K562 (cell line): ENCODE results near the gene HBG1. TPM values are rescaled to one million over a fixed set of nuclear protein-coding genes. Genes with fewer than 3 reads are reported as not detected.

Source experiments
- CHD2 ChIP-seq: IDR thresholded peaks from 2 replicates; pipeline ENCODE4 v1.6.1; 2011; ENCODE audit warnings: low read depth, low read length
- GTF2F1 ChIP-seq: IDR thresholded peaks from 2 replicates; pipeline ENCODE4 v1.6.1; 2011; ENCODE audit warnings: low read depth, low read length, improper control_type of control experiment
- HDAC6 ChIP-seq: IDR thresholded peaks from 2 replicates; pipeline ENCODE4 v1.6.1; 2012; ENCODE audit warnings: low read depth, mild to moderate bottlenecking, control low read depth, inconsistent platforms, low read length, moderate library complexity
- NFRKB ChIP-seq: fragments of 450-650 bp; IDR thresholded peaks from 2 replicates; pipeline ENCODE4 v1.6.1; 2016; ENCODE audit warnings: low read depth
- TAF1 ChIP-seq: IDR thresholded peaks from 2 replicates; pipeline ENCODE4 v1.6.1; 2011; ENCODE audit warnings: mild to moderate bottlenecking, low read length, moderate library complexity; ENCODE audit not compliant: insufficient read depth, control insufficient read depth, severe bottlenecking; ENCODE audit errors: extremely low read depth
- TCF3 ChIP-seq: sonication (generic); formaldehyde crosslinking; IDR thresholded peaks from 2 replicates; pipeline ENCODE4 v1.4.0; 2020; ENCODE audit warnings: mild to moderate bottlenecking, missing genetic modification reagents
- YY1 ChIP-seq, 3 experiments: IDR thresholded peaks; 2 replicates each; pipeline ENCODE4 v1.6.1; 2011; ENCODE audit warnings: low read length in 2 of 3, mild to moderate bottlenecking in 2 of 3, moderate library complexity in 2 of 3, borderline replicate concordance in 1 of 3, control low read depth in 1 of 3, low read depth in 1 of 3; ENCODE audit not compliant: insufficient read depth in 3 of 3, insufficient replicate concordance in 2 of 3, control insufficient read depth in 1 of 3, insufficient read length in 1 of 3; ENCODE audit errors: extremely low read depth in 1 of 3
- ZNF217 ChIP-seq: sonication (generic); formaldehyde crosslinking; IDR thresholded peaks from 2 replicates; pipeline ENCODE4 v1.8.0; 2022; ENCODE audit warnings: mild to moderate bottlenecking, missing genetic modification reagents
- ZNF561 ChIP-seq: fragments of 450-650 bp; formaldehyde crosslinking; conservative IDR thresholded peaks from 2 replicates; pipeline ENCODE4 v1.4.0; 2020; ENCODE audit warnings: mild to moderate bottlenecking, moderate library complexity
- ZNF77 ChIP-seq: fragments of 250-450 bp; sonication (Bioruptor Pico); IDR thresholded peaks from 2 replicates; pipeline ENCODE4 v1.5.0; 2020
- polyA plus RNA-seq, 8 experiments: library from polyadenylated mRNA; depleted of rRNA in 4 of 8; stranded (reverse) in 5 of 8; unstranded in 3 of 8; fragments of >200 nt; fragmentation: Nextera tagmentation in 2 of 8; fragmentation: Illumina TruSeq in 1 of 8; extraction: Ambion mirVana in 2 of 8; extraction: Trizol in 1 of 8; gene quantifications; 2 replicates each; pipeline versions ENCODE4 v1.2.1 to v1.2.3, GENCODE V29; 2011 to 2014; ENCODE audit warnings: inconsistent platforms in 1 of 8, missing spikeins in 1 of 8
- total RNA-seq, 7 experiments: library from RNA; depleted of rRNA in 6 of 7; stranded (reverse); fragments of >200 nt in 6 of 7; fragmentation: Illumina TruSeq in 2 of 7; extraction: Trizol in 2 of 7; gene quantifications; 2 replicates each; pipeline versions ENCODE4 v1.2.1 to v1.2.3, GENCODE V29; 2011 to 2021; ENCODE audit warnings: low replicate concordance in 1 of 7
- TF ChIP-seq, protein P1 (sequence below): fragments of 250-450 bp; sonication (Bioruptor Pico); IDR thresholded peaks from 2 replicates; pipeline ENCODE4 v1.8.0; 2022; ENCODE audit warnings: inconsistent platforms, mild to moderate bottlenecking, moderate library complexity, borderline replicate concordance
- TF ChIP-seq, protein P2 (sequence below): sonication (generic); formaldehyde crosslinking; IDR thresholded peaks from 2 replicates; pipeline ENCODE4 v1.8.0; 2022; ENCODE audit warnings: mild to moderate bottlenecking, missing genetic modification reagents
- TF ChIP-seq, protein P3 (sequence below): fragments of 450-650 bp; conservative IDR thresholded peaks from 2 replicates; pipeline ENCODE4 v1.6.1; 2016; ENCODE audit warnings: missing genetic modification characterization, low read depth, mild to moderate bottlenecking, missing compliant biosample characterization, moderate library complexity
- TF ChIP-seq, protein P4 (sequence below): fragments of 450-650 bp; formaldehyde crosslinking; IDR thresholded peaks from 2 replicates; pipeline ENCODE4 v1.4.0; 2022; ENCODE audit warnings: mild to moderate bottlenecking, moderate library complexity
- TF ChIP-seq, protein P5 (sequence below), 2 experiments: IDR thresholded peaks; 2 replicates each; pipeline ENCODE4 v1.6.1; 2011; ENCODE audit warnings: borderline replicate concordance in 1 of 2, control low read depth in 1 of 2, low read depth in 1 of 2, low read length in 1 of 2, mild to moderate bottlenecking in 1 of 2, mixed read lengths in 1 of 2, moderate library complexity in 1 of 2; ENCODE audit not compliant: insufficient read depth in 1 of 2, insufficient read length in 1 of 2, poor library complexity in 1 of 2, severe bottlenecking in 1 of 2; ENCODE audit errors: extremely low read depth in 1 of 2
- TF ChIP-seq, protein P6 (sequence below): fragments of 250-450 bp; sonication (Bioruptor Pico); IDR thresholded peaks from 2 replicates; pipeline ENCODE4 v1.4.0; 2020; ENCODE audit warnings: mild to moderate bottlenecking, moderate library complexity
- TF ChIP-seq, protein P7 (sequence below): fragments of 250-450 bp; sonication (Bioruptor Pico); IDR thresholded peaks from 2 replicates; pipeline ENCODE4 v1.5.0; 2021

The HBG1 gene
- total and polyA plus RNA-seq, 9 of the 15 experiments (the other 6 are each of a cell fraction or from before 2014, with no cell fraction given): 1,066 to 16,338 (median 4,898) TPM

DNA sequence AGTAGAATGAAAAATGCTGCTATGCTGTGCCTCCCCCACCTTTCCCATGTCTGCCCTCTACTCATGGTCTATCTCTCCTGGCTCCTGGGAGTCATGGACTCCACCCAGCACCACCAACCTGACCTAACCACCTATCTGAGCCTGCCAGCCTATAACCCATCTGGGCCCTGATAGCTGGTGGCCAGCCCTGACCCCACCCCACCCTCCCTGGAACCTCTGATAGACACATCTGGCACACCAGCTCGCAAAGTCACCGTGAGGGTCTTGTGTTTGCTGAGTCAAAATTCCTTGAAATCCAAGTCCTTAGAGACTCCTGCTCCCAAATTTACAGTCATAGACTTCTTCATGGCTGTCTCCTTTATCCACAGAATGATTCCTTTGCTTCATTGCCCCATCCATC is 35.0 kb upstream of the HBG1 start (continued):
- TF ChIP-seq, protein P1, sequence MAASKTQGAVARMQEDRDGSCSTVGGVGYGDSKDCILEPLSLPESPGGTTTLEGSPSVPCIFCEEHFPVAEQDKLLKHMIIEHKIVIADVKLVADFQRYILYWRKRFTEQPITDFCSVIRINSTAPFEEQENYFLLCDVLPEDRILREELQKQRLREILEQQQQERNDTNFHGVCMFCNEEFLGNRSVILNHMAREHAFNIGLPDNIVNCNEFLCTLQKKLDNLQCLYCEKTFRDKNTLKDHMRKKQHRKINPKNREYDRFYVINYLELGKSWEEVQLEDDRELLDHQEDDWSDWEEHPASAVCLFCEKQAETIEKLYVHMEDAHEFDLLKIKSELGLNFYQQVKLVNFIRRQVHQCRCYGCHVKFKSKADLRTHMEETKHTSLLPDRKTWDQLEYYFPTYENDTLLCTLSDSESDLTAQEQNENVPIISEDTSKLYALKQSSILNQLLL (CRISPR knock-in tag): no peak
- peak; percentile 95 for TF ChIP-seq TCF3
- peak in 2 of 3 experiments; percentile 22 to 35 for TF ChIP-seq YY1 (IDR thresholded peaks at IDR 0.05; ENCODE audit: borderline replicate concordance in 1 of 3, control insufficient read depth in 1 of 3, extremely low read depth in 1 of 3, insufficient read depth in 3 of 3, insufficient read length in 1 of 3, insufficient replicate concordance in 2 of 3, low read depth in 1 of 3, low read length in 2 of 3)
- no peak for TF ChIP-seq ZNF77
- TF ChIP-seq, protein P2, sequence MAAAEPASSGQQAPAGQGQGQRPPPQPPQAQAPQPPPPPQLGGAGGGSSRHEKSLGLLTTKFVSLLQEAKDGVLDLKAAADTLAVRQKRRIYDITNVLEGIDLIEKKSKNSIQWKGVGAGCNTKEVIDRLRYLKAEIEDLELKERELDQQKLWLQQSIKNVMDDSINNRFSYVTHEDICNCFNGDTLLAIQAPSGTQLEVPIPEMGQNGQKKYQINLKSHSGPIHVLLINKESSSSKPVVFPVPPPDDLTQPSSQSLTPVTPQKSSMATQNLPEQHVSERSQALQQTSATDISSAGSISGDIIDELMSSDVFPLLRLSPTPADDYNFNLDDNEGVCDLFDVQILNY (CRISPR knock-in tag): no peak
- TF ChIP-seq ZNF561 (CRISPR knock-in tag): no peak
- no peak for TF ChIP-seq GTF2F1
- TF ChIP-seq, protein P3, sequence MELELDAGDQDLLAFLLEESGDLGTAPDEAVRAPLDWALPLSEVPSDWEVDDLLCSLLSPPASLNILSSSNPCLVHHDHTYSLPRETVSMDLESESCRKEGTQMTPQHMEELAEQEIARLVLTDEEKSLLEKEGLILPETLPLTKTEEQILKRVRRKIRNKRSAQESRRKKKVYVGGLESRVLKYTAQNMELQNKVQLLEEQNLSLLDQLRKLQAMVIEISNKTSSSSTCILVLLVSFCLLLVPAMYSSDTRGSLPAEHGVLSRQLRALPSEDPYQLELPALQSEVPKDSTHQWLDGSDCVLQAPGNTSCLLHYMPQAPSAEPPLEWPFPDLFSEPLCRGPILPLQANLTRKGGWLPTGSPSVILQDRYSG (tag): peak; percentile 52; the same call in 1 of the 2 replicates
- TF ChIP-seq, protein P4, sequence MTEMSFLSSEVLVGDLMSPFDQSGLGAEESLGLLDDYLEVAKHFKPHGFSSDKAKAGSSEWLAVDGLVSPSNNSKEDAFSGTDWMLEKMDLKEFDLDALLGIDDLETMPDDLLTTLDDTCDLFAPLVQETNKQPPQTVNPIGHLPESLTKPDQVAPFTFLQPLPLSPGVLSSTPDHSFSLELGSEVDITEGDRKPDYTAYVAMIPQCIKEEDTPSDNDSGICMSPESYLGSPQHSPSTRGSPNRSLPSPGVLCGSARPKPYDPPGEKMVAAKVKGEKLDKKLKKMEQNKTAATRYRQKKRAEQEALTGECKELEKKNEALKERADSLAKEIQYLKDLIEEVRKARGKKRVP (CRISPR knock-in tag): no peak
- TF ChIP-seq, protein P5, sequence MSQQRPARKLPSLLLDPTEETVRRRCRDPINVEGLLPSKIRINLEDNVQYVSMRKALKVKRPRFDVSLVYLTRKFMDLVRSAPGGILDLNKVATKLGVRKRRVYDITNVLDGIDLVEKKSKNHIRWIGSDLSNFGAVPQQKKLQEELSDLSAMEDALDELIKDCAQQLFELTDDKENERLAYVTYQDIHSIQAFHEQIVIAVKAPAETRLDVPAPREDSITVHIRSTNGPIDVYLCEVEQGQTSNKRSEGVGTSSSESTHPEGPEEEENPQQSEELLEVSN (IDR thresholded peaks at IDR 0.05; ENCODE audit: borderline replicate concordance in 1 of 2, extremely low read depth in 1 of 2, insufficient read depth in 1 of 2, insufficient read length in 1 of 2, low read depth in 1 of 2, low read length in 1 of 2, poor library complexity in 1 of 2, severe bottlenecking in 1 of 2): no peak
- TF ChIP-seq CHD2: peak; percentile 27; the same call in 1 of the 2 replicates
- no peak for TF ChIP-seq ZNF217
- no peak for TF ChIP-seq HDAC6
- TF ChIP-seq TAF1: peak; percentile 37
- TF ChIP-seq, protein P6, sequence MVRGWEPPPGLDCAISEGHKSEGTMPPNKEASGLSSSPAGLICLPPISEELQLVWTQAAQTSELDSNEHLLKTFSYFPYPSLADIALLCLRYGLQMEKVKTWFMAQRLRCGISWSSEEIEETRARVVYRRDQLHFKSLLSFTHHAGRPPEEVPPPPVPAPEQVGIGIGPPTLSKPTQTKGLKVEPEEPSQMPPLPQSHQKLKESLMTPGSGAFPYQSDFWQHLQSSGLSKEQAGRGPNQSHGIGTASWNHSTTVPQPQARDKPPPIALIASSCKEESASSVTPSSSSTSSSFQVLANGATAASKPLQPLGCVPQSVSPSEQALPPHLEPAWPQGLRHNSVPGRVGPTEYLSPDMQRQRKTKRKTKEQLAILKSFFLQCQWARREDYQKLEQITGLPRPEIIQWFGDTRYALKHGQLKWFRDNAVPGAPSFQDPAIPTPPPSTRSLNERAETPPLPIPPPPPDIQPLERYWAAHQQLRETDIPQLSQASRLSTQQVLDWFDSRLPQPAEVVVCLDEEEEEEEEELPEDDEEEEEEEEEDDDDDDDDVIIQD (CRISPR knock-in tag): no peak
- TF ChIP-seq NFRKB: no peak
- TF ChIP-seq, protein P7, sequence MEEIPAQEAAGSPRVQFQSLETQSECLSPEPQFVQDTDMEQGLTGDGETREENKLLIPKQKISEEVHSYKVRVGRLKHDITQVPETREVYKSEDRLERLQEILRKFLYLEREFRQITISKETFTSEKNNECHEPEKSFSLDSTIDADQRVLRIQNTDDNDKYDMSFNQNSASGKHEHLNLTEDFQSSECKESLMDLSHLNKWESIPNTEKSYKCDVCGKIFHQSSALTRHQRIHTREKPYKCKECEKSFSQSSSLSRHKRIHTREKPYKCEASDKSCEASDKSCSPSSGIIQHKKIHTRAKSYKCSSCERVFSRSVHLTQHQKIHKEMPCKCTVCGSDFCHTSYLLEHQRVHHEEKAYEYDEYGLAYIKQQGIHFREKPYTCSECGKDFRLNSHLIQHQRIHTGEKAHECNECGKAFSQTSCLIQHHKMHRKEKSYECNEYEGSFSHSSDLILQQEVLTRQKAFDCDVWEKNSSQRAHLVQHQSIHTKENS (CRISPR knock-in tag): no peak
